ENCODE measurements around the gene PTPN2.

DNA sequence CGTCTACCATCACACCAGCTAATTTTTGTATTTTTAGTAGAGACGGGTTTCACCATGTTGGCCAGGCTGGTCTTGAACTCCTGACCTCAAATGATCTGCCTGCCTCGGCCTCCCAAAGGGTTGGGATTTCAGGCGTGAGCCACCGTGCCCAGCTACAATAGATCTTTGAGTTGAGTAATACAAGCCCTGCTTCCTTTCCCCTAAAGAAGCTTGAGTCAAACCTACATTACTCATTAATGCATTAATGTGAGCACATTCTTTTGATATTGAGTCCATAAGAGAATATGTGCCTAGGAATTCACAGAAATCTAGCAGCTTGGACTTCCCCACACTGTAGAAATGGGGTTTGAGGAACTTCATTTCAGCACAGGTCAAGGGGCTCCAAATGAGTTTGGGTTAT lies 141.6 kb downstream of the PTPN2 start:
- TF ChIP-seq, protein P1, sequence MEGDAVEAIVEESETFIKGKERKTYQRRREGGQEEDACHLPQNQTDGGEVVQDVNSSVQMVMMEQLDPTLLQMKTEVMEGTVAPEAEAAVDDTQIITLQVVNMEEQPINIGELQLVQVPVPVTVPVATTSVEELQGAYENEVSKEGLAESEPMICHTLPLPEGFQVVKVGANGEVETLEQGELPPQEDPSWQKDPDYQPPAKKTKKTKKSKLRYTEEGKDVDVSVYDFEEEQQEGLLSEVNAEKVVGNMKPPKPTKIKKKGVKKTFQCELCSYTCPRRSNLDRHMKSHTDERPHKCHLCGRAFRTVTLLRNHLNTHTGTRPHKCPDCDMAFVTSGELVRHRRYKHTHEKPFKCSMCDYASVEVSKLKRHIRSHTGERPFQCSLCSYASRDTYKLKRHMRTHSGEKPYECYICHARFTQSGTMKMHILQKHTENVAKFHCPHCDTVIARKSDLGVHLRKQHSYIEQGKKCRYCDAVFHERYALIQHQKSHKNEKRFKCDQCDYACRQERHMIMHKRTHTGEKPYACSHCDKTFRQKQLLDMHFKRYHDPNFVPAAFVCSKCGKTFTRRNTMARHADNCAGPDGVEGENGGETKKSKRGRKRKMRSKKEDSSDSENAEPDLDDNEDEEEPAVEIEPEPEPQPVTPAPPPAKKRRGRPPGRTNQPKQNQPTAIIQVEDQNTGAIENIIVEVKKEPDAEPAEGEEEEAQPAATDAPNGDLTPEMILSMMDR (IDR thresholded peaks at IDR 0.05) = no peak
- no peak for TF ChIP-seq POLR2A (IDR thresholded peaks at IDR 0.05)

All from heart left ventricle (tissue), 13 donors.